Measurements from ENCODE around the gene MYO3B.

MYO3B gene

DNA sequence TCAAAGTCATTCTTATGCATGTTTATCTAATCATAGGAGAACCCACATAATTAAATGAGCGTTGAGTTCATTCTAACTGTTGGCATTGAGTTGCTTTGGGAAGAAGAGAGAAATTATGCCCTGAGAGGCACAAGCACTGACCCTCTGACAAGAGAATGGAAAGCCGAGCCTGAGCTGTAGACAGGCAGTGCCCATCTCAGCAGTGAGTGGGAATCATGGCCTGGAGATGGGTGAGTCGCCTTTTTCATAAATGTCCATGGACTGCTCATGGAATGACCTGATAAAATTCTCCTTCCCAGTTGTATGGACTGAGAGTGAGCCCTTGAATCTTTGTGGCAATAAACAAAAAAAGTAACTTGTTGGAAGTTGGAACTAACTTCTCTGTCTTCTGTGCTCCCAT is 21.4 kb upstream of the MYO3B start:
- TF ChIP-seq, protein P1, sequence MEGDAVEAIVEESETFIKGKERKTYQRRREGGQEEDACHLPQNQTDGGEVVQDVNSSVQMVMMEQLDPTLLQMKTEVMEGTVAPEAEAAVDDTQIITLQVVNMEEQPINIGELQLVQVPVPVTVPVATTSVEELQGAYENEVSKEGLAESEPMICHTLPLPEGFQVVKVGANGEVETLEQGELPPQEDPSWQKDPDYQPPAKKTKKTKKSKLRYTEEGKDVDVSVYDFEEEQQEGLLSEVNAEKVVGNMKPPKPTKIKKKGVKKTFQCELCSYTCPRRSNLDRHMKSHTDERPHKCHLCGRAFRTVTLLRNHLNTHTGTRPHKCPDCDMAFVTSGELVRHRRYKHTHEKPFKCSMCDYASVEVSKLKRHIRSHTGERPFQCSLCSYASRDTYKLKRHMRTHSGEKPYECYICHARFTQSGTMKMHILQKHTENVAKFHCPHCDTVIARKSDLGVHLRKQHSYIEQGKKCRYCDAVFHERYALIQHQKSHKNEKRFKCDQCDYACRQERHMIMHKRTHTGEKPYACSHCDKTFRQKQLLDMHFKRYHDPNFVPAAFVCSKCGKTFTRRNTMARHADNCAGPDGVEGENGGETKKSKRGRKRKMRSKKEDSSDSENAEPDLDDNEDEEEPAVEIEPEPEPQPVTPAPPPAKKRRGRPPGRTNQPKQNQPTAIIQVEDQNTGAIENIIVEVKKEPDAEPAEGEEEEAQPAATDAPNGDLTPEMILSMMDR (IDR thresholded peaks at IDR 0.05; ENCODE audit: low read depth, low read length): no peak
- Histone ChIP-seq H3K36me3 (no peaks in the 10 kb centered on the region), H3K9me3 (ENCODE audit: severe bottlenecking) (no peaks in the 10 kb centered on the region), H3K4me3 (ENCODE audit: low read depth, low read length) (no peak overlapping the region), H3K27me3 (ENCODE audit: insufficient read depth, low read depth, severe bottlenecking) (no peaks in the 10 kb centered on the region), H3K27ac (no peak overlapping the region)
- DNase-seq: no peak

DNA sequence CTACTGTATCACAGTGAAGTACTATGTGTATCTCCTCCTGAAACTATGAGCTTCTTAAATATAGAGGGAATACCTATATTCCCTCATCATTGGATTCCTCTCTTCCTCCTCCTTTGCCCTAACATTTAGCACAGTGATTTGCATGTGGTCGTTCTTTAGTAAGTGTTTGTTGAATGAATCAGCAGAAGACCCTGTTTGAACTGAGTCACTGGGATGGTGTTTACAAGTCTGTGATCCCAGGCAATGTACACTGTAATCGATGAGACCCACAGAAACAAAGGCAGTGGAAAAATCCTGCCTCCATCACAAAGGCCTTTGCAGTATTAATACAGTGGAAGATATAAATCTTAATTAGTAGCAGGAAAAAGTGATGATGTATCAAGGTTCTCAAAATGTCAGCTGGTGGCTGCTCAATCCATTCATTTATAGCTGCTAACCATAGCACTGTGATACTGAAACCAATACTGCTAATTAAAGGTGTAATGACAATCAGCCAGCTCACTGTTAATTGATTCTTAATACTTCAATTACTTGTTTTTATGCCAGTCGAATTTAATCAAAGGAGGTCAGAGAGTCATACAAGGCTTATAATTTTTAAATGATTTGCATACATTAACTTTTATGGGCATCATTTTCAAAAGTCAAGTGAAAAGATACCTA is 20.8 kb upstream of the MYO3B start:
- TF ChIP-seq, protein P1 (IDR thresholded peaks at IDR 0.05; ENCODE audit: low read depth, low read length): no peak

DNA sequence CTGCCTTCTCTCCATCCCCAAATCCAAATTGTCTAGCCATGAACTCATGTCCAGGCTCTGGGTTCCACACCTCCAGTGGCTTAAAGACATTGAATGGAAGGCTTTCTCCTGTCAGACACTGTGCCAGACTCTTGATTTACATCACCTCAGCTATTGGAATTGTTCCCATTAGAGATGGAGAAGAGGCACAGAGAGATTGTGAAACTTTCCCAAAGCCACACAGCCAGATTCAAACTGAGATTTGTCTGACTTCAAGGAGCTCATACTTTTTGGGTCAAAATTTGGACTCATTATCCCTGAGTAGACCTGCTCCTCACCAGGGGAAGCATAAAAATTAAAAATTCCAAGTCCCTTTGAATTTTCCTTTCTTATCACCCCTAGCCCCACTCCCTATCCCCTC is 18.9 kb upstream of the MYO3B start:
- TF ChIP-seq, protein P1 (IDR thresholded peaks at IDR 0.05; ENCODE audit: low read depth, low read length): no peak
- Histone ChIP-seq H3K9me3 (ENCODE audit: severe bottlenecking) (no peaks in the 10 kb centered on the region), H3K4me3 (ENCODE audit: low read depth, low read length) (no peak overlapping the region), H3K27me3 (ENCODE audit: insufficient read depth, low read depth, severe bottlenecking) (no peaks in the 10 kb centered on the region), H3K36me3 (no peaks in the 10 kb centered on the region), H3K27ac (no peak overlapping the region)
- DNase-seq: no peak

More for the DNA sequence above, 20.8 kb upstream of the MYO3B start:
- DNase-seq: no peak
- no peak overlapping the region for H3K4me3 ChIP-seq (ENCODE audit: low read depth, low read length)
- H3K27me3 ChIP-seq (ENCODE audit: insufficient read depth, low read depth, severe bottlenecking): no peaks in the 10 kb centered on the region
- H3K9me3 ChIP-seq (ENCODE audit: severe bottlenecking): no peaks in the 10 kb centered on the region
- H3K36me3 ChIP-seq: no peaks in the 10 kb centered on the region
- no peak overlapping the region for H3K27ac ChIP-seq

DNA sequence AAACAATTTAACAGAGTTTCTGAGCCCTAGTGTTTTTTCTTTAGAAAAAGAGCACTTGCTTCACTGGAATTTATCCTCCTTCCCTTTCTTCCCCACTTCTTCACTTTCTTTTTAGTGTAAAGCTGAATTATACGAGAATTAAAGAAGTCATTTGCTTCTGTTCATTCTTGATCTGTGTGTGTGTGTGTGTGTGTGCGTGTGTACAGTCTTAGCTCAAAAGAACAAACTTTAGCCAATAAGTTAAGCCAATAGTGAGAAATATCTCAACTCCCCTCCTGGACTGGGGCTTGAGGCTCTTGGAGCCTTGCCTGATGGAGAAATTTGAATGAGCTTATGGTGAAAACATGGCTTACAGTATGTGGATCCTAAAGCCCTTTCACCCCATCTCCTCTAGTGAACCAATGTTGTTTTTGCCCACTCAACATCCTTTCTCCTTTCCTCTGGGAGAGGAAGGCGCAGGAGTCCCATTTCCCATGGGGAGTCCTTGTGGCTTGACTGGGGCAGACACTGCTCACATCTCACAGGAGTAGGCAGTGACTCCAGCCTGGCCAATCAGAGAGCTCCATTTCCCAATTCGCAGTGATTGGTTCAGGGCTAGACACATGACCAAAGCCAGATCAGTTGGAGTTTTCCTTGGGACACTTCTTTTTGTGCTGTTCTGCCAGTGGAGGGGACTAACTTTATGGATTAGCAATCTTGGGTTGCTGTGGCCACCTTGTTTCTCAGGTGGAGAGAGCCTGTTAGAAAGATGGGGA is 16.3 kb upstream of the MYO3B start:
- H3K27ac ChIP-seq: no peak overlapping the region
- DNase-seq: no peak
- no peak overlapping the region for H3K4me3 ChIP-seq (ENCODE audit: low read depth, low read length)
- H3K27me3 ChIP-seq (ENCODE audit: insufficient read depth, low read depth, severe bottlenecking): no peaks in the 10 kb centered on the region
- TF ChIP-seq, protein P1 (IDR thresholded peaks at IDR 0.05; ENCODE audit: low read depth, low read length): no peak
- H3K36me3 ChIP-seq: no peaks in the 10 kb centered on the region
- no peaks in the 10 kb centered on the region for H3K9me3 ChIP-seq (ENCODE audit: severe bottlenecking)

DNA sequence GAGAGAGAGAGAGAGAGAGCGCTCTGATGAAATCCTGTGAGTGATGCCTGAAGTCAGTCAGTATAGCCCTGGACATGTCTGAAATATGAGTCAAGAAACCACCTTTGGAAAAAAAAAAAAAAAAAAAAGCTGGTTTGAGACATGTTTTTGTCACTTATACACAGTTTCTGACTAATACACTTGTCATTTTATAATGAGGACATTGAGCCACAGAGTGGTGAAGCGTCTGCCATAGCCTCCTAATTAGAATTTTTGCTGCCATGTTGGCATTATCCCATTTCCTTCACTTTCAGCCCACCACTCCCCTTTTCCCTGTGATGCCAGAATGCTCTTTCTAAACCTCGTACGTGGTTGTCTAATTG is 15.7 kb upstream of the MYO3B start:
- Histone ChIP-seq H3K4me3 (ENCODE audit: low read depth, low read length) (no peak overlapping the region), H3K36me3 (no peaks in the 10 kb centered on the region), H3K27ac (no peak overlapping the region), H3K27me3 (ENCODE audit: insufficient read depth, low read depth, severe bottlenecking) (no peaks in the 10 kb centered on the region), H3K9me3 (ENCODE audit: severe bottlenecking) (no peaks in the 10 kb centered on the region)
- DNase-seq: no peak
- TF ChIP-seq, protein P1 (IDR thresholded peaks at IDR 0.05; ENCODE audit: low read depth, low read length): no peak
